ENCODE results near the gene KCTD10. TPM values are rescaled to one million over a fixed set of nuclear protein-coding genes. Genes with fewer than 3 reads are reported as not detected.

Gene KCTD10
- total and polyA plus RNA-seq, 10 of the 15 experiments (the other 5 are each of a cell fraction or from before 2014, with no cell fraction given): 5.6 to 52.0 (median 34.2) TPM

GRCh38 chr12:109435428-109436187 is 41.5 kb downstream of the KCTD10 start:
- Histone ChIP-seq H2AFZ (ENCODE audit: control insufficient read depth, low read depth, low read length) (no peak overlapping the region), H3K36me3 (ENCODE audit: control insufficient read depth in 2 of 2, insufficient read depth in 2 of 2, low read length in 1 of 2) (no peaks in the 10 kb centered on the region), H3K27me3 (replicated peaks in 1 of 2; ENCODE audit: control insufficient read depth in 2 of 2, insufficient read depth in 2 of 2, low read length in 1 of 2) (no peaks in the 10 kb centered on the region), H4K20me1 (ENCODE audit: control insufficient read depth, insufficient read depth) (no peaks in the 10 kb centered on the region), H3K27ac (ENCODE audit: control insufficient read depth, insufficient read depth) (no peak overlapping the region), H3K9me3 (replicated peaks; ENCODE audit: control insufficient read depth, insufficient read depth, low read length) (no peaks in the 10 kb centered on the region), H3K79me2 (ENCODE audit: control insufficient read depth, insufficient read depth, low read length) (no peaks in the 10 kb centered on the region), H3K4me2 (ENCODE audit: control insufficient read depth, insufficient read depth) (no peak overlapping the region), H3K9ac (ENCODE audit: control insufficient read depth, insufficient read depth, low read length) (no peak overlapping the region), H3K4me3 (no peak overlapping the region), H3K4me1 (ENCODE audit: control insufficient read depth, insufficient read depth, low read length) (no peaks in the 10 kb centered on the region; the same call in 1 of the 2 replicates)
- in situ Hi-C loops (cut with MboI) (no loop called here), intact Hi-C loops (cut with micrococcal nuclease; ENCODE audit: unreplicated experiment) (no loop called here)
- RAD21 ChIA-PET (ENCODE audit: unreplicated experiment): no interaction called here
- no TSS peak for BruUV-seq (replicated peaks)
- WGBS (ENCODE audit: insufficient coverage, insufficient replicate concordance, low lambda C conversion rate, missing lambda C conversion rate): 67% methylated on average over 17 of the region's 17 CpGs
- ATAC-seq: no peak
- POLR2A ChIA-PET: no interaction called here
- CTCF ChIA-PET: no interaction called here
- no peak for DNase-seq (ENCODE audit: low read depth, low spot score)
- no peak for TF ChIP-seq RAD21 (IDR thresholded peaks at IDR 0.05; ENCODE audit: insufficient read depth, low read depth, low read length)
- no peak for TF ChIP-seq ZNF622 (IDR thresholded peaks at IDR 0.05)
- no peak for TF ChIP-seq IRF5 (IDR thresholded peaks at IDR 0.05; ENCODE audit: borderline replicate concordance)
- TF ChIP-seq TARDBP (IDR thresholded peaks at IDR 0.05; ENCODE audit: borderline replicate concordance): no peak
- no peak for TF ChIP-seq BRCA1 (IDR thresholded peaks at IDR 0.05; ENCODE audit: low read depth, low read length)
- no peak for TF ChIP-seq EP300 (IDR thresholded peaks at IDR 0.05; ENCODE audit: borderline replicate concordance in 1 of 2, control insufficient read depth in 1 of 2, low read depth in 2 of 2, low read length in 2 of 2)
- no peak for TF ChIP-seq RELA (IDR thresholded peaks at IDR 0.05; ENCODE audit: borderline replicate concordance, partially characterized antibody)
- no peak for TF ChIP-seq ASH2L (IDR thresholded peaks at IDR 0.05; ENCODE audit: borderline replicate concordance, low read depth)
- no peak for TF ChIP-seq SIN3A (IDR thresholded peaks at IDR 0.05; ENCODE audit: low read depth, low read length)
- TF ChIP-seq TCF12 (IDR thresholded peaks at IDR 0.05; ENCODE audit: low read depth, low read length): no peak
- TF ChIP-seq SUZ12 (IDR thresholded peaks at IDR 0.05; ENCODE audit: unreplicated experiment): no peak
- TF ChIP-seq NFXL1 (IDR thresholded peaks at IDR 0.05; ENCODE audit: borderline replicate concordance): no peak
- no peak for TF ChIP-seq SMAD1 (IDR thresholded peaks at IDR 0.05; ENCODE audit: low read depth, partially characterized antibody)
- no peak for TF ChIP-seq TBL1XR1 (IDR thresholded peaks at IDR 0.05; ENCODE audit: low read depth, low read length)
- SMC1A ChIA-PET (ENCODE audit: uncharacterized antibody, unreplicated experiment): no interaction called here
- FAIRE-seq: no peak
